ENCODE data around the gene MSH2.
"Not testable (repeated sequence)": the region's sequence is repeated elsewhere in the genome, so short reads cannot be mapped to it uniquely, and the experiment has no call there.

MSH2 gene

GRCh38 chr2:47485751-47486300 is 82.9 kb downstream of the MSH2 start:
- DNase-seq: no peak

- no peak for DNase-seq
These were observed 84.0 kb downstream of the MSH2 start for GRCh38 chr2:47486841-47487497.

GRCh38 chr2:47487498-47487875 is 84.5 kb downstream of the MSH2 start:
- no peak for DNase-seq

GRCh38 chr2:47488870-47489584 is 86.1 kb downstream of the MSH2 start:
- no peak for DNase-seq

GRCh38 chr2:47490406-47490805 is 87.5 kb downstream of the MSH2 start:
- DNase-seq: no peak

- no peak for DNase-seq
These were observed 90.5 kb downstream of the MSH2 start for GRCh38 chr2:47493317-47494035.

GRCh38 chr2:47494267-47495130 is 91.5 kb downstream of the MSH2 start:
- DNase-seq: no peak

GRCh38 chr2:47497843-47498460 is 95.0 kb downstream of the MSH2 start:
- no peak for DNase-seq

GRCh38 chr2:47499093-47499492 is 96.1 kb downstream of the MSH2 start:
- no peak for DNase-seq

GRCh38 chr2:47499621-47500309 is 96.8 kb downstream of the MSH2 start:
- DNase-seq: no peak

GRCh38 chr2:47501374-47502200 is 98.6 kb downstream of the MSH2 start:
- DNase-seq: no peak

- not testable (repeated sequence) for DNase-seq
These were observed 99.5 kb downstream of the MSH2 start for GRCh38 chr2:47502498-47502897.

- no peak for DNase-seq
These were observed 100.6 kb downstream of the MSH2 start for GRCh38 chr2:47503481-47504070.

- no peak for DNase-seq
These were observed 101.3 kb downstream of the MSH2 start for GRCh38 chr2:47504174-47504810.

- no peak for DNase-seq
These were observed 103.1 kb downstream of the MSH2 start for GRCh38 chr2:47506024-47506423.

- DNase-seq: no peak
These were observed 103.5 kb downstream of the MSH2 start for GRCh38 chr2:47506436-47506835.

- DNase-seq: no peak
These were observed 105.1 kb downstream of the MSH2 start for GRCh38 chr2:47508080-47508479.

- no peak for DNase-seq
These were observed 105.7 kb downstream of the MSH2 start for GRCh38 chr2:47508641-47509040.

GRCh38 chr2:47509250-47509649 is 106.3 kb downstream of the MSH2 start:
- DNase-seq: no peak

All from stimulated activated CD4-positive, alpha-beta T cell treated with anti-CD3 and anti-CD28 coated beads, Interleukin-2, amount 100 ng/mL, for 24 hours (primary cell).